Epithelial cell of proximal tubule (primary cell): ENCODE data around the gene SLC16A2. TPM values are rescaled to one million over a fixed set of nuclear protein-coding genes. Genes with fewer than 3 reads are reported as not detected.

Experiments used
- DNase-seq: peaks from one replicate; pipeline ENCODE4 v3.0.0-alpha.2; 2011; ENCODE audit warnings: low read depth
- H3K4me3 ChIP-seq: 2 replicates; pipeline ENCODE4 v1.5.1; 2011; ENCODE audit warnings: low read depth, mild to moderate bottlenecking, low read length
- CTCF ChIP-seq: conservative IDR thresholded peaks from 2 replicates; pipeline ENCODE4 v1.5.1; 2012; ENCODE audit warnings: low read depth, mild to moderate bottlenecking, low read length
- total RNA-seq: library from RNA; depleted of rRNA; stranded (reverse); fragments of >200 nt; gene quantifications from 2 replicates; pipeline ENCODE4 v1.2.3, GENCODE V29; 2015

Gene SLC16A2
- 5.3 and 5.4 TPM in 2 replicates for total RNA-seq

DNA sequence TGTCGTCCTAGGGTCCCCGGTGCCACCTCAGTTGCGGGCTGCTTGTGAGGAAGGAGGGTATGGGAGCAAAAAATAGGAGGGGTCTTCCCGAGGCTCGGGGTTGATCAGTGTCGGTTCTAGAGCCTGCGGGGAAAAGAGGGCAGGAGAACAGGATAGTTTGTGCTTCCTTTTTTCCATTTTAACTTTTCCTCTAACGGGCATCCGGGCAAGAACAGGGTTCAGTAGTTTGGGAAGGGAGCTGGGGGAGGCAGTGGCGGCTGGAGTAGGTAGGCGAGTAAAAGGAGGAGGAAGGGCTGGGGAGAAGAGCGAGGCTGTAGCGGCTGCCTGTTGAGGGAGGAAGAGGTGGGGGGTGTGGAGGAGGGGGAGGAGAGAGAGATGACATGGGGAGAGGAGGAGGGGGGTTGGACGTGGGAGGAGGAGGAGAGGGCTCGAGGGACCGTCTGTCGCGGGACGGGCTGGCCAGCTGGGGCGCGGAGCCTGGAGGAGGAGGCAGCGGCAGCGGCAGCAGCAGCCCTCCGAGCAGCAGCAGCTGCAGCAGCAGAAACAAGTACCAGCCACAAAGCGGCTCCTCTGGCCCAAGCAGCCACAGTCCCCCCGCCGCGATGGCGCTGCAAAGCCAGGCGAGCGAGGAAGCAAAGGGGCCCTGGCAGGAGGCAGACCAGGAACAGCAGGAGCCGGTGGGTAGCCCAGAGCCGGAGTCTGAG is at the start of gene SLC16A2:
Gene SLC16A2, plus strand, starts transcription at position 458 of the 704 bp plus-strand sequence. Its CDS starts 145 bp downstream, at position 603.
- H3K4me3 ChIP-seq, result peak within 1 kb of the TSS; percentile 64
- no peak for TF ChIP-seq CTCF
- DNase-seq, result no peak

- no peak for DNase-seq
- no peak overlapping the region for H3K4me3 ChIP-seq
- TF ChIP-seq CTCF, result no peak
Measured at GRCh38 chrX:74372272-74372671, 49.0 kb upstream of the SLC16A2 start.

GRCh38 chrX:74377282-74377681 is 44.0 kb upstream of the SLC16A2 start:
- H3K4me3 ChIP-seq, result no peak overlapping the region
- no peak for TF ChIP-seq CTCF
- no peak for DNase-seq

DNA sequence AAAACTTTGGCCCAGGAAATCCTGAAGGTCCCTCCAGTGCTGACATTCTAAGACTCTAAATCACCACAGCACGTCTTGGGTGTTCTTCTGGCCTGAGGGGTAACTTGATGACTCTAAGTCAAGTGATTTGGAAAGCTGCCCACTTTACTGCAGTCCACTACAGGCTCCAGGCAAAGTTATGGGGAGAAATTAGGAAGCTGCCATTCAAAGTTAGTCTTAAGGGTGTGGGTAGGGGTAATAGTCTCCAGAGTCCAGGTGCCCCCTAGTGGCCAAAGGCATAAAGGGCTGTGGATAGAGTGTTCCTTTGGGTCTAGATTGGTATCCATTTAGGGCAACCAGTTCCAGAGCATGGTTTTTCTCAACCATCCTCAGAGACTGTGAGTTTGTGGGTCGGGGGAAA is 38.7 kb upstream of the SLC16A2 start:
- DNase-seq, result no peak
- TF ChIP-seq CTCF, result peak; percentile 84
- no peak overlapping the region for H3K4me3 ChIP-seq

GRCh38 chrX:74383611-74384010 is 37.7 kb upstream of the SLC16A2 start:
- no peak for DNase-seq
- no peak overlapping the region for H3K4me3 ChIP-seq
- peak; percentile 72 for TF ChIP-seq CTCF

DNA sequence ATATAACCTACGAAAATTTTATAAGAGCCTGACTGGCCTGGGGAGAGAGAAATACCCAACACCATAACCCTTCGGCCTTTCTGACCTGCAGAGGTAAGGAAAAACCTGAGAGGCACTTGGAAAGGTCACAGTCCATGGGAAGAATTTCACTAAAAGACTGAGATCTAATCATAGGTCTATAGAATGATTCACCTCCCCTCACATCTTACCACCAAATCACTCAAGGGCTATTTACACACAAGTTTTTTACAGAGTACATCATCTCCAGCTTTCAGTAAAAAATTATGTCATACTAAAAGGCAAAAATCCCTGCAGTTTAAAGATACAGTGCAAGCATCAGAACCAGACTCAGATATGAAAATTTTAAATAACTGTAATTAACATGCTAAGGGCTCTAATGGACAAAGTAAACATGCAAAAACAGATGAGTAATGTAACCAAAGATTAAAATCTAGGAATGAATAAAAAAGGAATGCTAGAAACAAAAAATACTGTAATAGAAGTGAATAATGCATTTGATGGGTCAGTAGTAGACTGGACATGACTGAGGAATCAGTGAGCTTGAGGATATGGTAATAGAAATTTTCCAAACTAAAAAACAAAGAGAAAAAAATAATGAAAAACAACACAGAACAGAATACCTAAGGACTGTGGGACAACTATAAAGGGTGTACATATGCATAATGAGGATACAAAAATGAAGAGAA is 32.1 kb upstream of the SLC16A2 start:
- DNase-seq, result no peak
- TF ChIP-seq CTCF, result no peak
- H3K4me3 ChIP-seq, result no peak overlapping the region
